Gastroesophageal sphincter (tissue), 4 donors: ENCODE results near the gene ICA1L. TPM values are rescaled to one million over a fixed set of nuclear protein-coding genes. Genes with fewer than 3 reads are reported as not detected.
A peak's percentile ranks its signal among the peaks of the same experiment; 100 is the strongest.
"Not testable (repeated sequence)": the region's sequence is repeated elsewhere in the genome, so short reads cannot be mapped to it uniquely, and the experiment has no call there.

ENCODE experiments used
- ATAC-seq: fragments of 150-250 bp; one replicate; pipeline ENCODE4 v1.9.1; 2016; ENCODE audit warnings: mild to moderate bottlenecking, moderate library complexity
- H3K27ac ChIP-seq, 4 donors: fragments of 200-600 bp; sonication (generic) in 3 of 4; 1 replicate in 3 of 4; 2 replicates in 1 of 4; pipeline ENCODE4 v1.5.1; 2016 to 2019
- H3K27me3 ChIP-seq: fragments of 200-600 bp; sonication (generic); one replicate; pipeline ENCODE4 v1.5.1; 2019
- H3K36me3 ChIP-seq, 2 donors: fragments of 200-600 bp; sonication (generic); one replicate each; pipeline ENCODE4 v1.5.1; 2019; ENCODE audit warnings: control low read depth in 1 of 2
- H3K4me1 ChIP-seq, 3 donors: fragments of 200-600 bp; sonication (generic); 1 replicate in 2 of 3; 2 replicates in 1 of 3; pipeline ENCODE4 v1.5.1; 2016 to 2019; ENCODE audit warnings: control low read depth in 2 of 3
- H3K4me3 ChIP-seq, 2 donors: fragments of 200-600 bp; sonication (generic); one replicate each; pipeline ENCODE4 v1.5.1; 2019; ENCODE audit warnings: mild to moderate bottlenecking in 1 of 2, moderate library complexity in 1 of 2
- H3K9me3 ChIP-seq, 3 donors: fragments of 200-600 bp; sonication (generic); one replicate each; pipeline ENCODE4 v1.5.1; 2017 to 2019; ENCODE audit warnings: control low read depth in 2 of 3
- EP300 ChIP-seq: sonication (generic); formaldehyde crosslinking; IDR thresholded peaks from one replicate; pipeline ENCODE4 v1.6.1; 2017; ENCODE audit warnings: antibody characterized with exemption, mild to moderate bottlenecking
- POLR2A ChIP-seq, 2 donors: fragments of 450-650 bp; IDR thresholded peaks; one replicate each; pipeline ENCODE4 v1.6.1; 2017; ENCODE audit warnings: antibody characterized with exemption in 2 of 2, mild to moderate bottlenecking in 2 of 2, moderate library complexity in 1 of 2
- POLR2AphosphoS5 ChIP-seq: sonication (generic); formaldehyde crosslinking; IDR thresholded peaks from one replicate; pipeline ENCODE4 v1.6.1; 2017; ENCODE audit warnings: antibody characterized with exemption
- whole genome bisulfite sequencing, 2 donors: methylation state at CpG; one replicate each; pipeline ENCODE4 v1.1.5; 2018; ENCODE audit warnings: low coverage in 1 of 2; 5-methylcytosine and 5-hydroxymethylcytosine counted together
- total RNA-seq, 4 donors: library from RNA; depleted of rRNA; stranded (reverse); fragments of >200 nt; gene quantifications; one replicate each; pipeline ENCODE4 v1.1.0, GENCODE V29; 2016
- TF ChIP-seq, protein P1 (sequence below), 4 experiments: fragments of 200-600 bp in 2 of 4; fragments of 450-650 bp in 2 of 4; sonication (generic) in 1 of 4; IDR thresholded peaks; one replicate each; pipeline ENCODE4 v1.5.1; 2017 to 2019; ENCODE audit warnings: antibody characterized with exemption in 4 of 4, mild to moderate bottlenecking in 2 of 4, moderate library complexity in 2 of 4

Gene ICA1L
- total RNA-seq, 4 donors from 2014 or later: 12.2 to 40.8 (median 28.6) TPM

DNA sequence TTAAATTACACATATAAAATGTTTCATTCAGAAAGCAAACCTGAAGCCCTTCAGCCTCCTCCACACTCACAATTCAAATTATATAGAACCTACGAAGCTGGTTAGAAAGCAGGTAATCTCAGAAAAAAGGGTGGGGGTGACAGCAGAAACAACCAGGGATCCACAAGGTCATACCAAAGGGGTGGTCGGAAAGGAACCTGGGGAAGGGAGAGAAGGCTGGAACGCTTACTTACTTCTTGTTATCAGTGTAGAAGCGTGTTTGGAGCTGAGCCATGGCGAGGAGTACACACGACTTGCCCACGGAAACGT is 39.6 kb upstream of the ICA1L start:
- H3K36me3 ChIP-seq: peaks cover 0 to 13% of the 10 kb centered on the region in 2 donors
- H3K4me3 ChIP-seq: peak overlapping the region; percentile 65 to 100
- H3K4me1 ChIP-seq: peaks cover 4 to 30% (median 9%) of the 10 kb centered on the region in 3 donors
- ATAC-seq: peak; percentile 1
- peak overlapping the region; percentile 68 to 91 (median 80) for H3K27ac ChIP-seq
- 0% methylated on average over 7 of the region's 8 CpGs for WGBS, 2 donors
- H3K9me3 ChIP-seq: no peaks in the 10 kb centered on the region
- H3K27me3 ChIP-seq: no peaks in the 10 kb centered on the region
- TF ChIP-seq POLR2AphosphoS5 (no peak), EP300 (no peak)

DNA sequence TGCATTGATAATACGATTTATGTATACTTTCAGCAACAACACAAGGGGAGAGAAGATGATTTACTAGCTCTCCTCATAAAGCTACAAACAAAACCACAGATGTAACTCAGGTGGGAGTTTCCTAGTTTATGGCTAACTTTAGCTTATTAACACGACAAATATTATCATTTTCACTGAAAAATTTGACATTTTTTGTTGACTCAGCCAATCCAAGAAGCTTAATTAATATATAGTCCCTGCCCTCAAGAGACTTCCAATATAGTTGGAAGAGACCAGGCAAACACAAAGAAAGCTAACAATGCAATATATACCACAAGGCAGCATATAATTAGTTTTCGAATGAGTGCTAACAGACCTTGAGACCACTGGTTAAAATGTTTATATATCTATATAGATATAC is 39.1 kb upstream of the ICA1L start:
- H3K9me3 ChIP-seq: no peaks in the 10 kb centered on the region
- 15 to 19% methylated on average over 3 of the region's 3 CpGs for WGBS, 2 donors
- H3K36me3 ChIP-seq: peaks cover 0 to 15% of the 10 kb centered on the region in 2 donors
- no peaks in the 10 kb centered on the region for H3K27me3 ChIP-seq
- TF ChIP-seq, protein P1, sequence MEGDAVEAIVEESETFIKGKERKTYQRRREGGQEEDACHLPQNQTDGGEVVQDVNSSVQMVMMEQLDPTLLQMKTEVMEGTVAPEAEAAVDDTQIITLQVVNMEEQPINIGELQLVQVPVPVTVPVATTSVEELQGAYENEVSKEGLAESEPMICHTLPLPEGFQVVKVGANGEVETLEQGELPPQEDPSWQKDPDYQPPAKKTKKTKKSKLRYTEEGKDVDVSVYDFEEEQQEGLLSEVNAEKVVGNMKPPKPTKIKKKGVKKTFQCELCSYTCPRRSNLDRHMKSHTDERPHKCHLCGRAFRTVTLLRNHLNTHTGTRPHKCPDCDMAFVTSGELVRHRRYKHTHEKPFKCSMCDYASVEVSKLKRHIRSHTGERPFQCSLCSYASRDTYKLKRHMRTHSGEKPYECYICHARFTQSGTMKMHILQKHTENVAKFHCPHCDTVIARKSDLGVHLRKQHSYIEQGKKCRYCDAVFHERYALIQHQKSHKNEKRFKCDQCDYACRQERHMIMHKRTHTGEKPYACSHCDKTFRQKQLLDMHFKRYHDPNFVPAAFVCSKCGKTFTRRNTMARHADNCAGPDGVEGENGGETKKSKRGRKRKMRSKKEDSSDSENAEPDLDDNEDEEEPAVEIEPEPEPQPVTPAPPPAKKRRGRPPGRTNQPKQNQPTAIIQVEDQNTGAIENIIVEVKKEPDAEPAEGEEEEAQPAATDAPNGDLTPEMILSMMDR (IDR thresholded peaks at IDR 0.05): no peak
- TF ChIP-seq POLR2AphosphoS5 (no peak), POLR2A (IDR thresholded peaks at IDR 0.05) (no peak), EP300 (no peak)
- no peak for ATAC-seq
- H3K27ac ChIP-seq: no peak overlapping the region
- peak overlapping the region; percentile 65 to 100 for H3K4me3 ChIP-seq
- H3K4me1 ChIP-seq: peaks cover 4 to 30% (median 9%) of the 10 kb centered on the region in 3 donors

DNA sequence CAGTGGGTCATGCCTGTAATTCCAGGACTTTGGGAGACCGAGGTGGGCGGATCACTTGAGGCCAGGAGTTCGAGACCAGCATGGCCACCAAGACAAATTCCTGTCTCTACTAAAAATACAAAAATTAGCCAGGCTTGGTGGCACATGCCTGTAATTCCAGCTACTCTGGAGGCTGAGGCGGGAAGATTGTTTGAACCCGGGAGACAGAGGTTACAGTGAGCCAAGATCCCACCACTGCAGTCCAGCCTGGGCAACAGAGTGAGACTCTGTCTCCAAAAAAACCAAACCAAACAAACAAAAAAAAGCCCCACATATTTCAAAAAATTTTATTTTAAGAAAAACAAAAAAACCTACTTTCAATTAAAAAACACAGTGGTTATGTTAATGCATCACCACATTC is 38.7 kb upstream of the ICA1L start:
- Histone ChIP-seq H3K4me1 (peaks cover 4 to 30% (median 9%) of the 10 kb centered on the region in 3 donors), H3K36me3 (peaks cover 0 to 19% of the 10 kb centered on the region in 2 donors), H3K4me3 (peak overlapping the region in 1 of 2 donors; percentile 65)
- H3K27ac ChIP-seq, H3K27me3 ChIP-seq, ATAC-seq, H3K9me3 ChIP-seq: not testable (repeated sequence)
- 73 to 94% methylated on average over 3 to 4 of the region's 5 CpGs for WGBS, 2 donors

DNA sequence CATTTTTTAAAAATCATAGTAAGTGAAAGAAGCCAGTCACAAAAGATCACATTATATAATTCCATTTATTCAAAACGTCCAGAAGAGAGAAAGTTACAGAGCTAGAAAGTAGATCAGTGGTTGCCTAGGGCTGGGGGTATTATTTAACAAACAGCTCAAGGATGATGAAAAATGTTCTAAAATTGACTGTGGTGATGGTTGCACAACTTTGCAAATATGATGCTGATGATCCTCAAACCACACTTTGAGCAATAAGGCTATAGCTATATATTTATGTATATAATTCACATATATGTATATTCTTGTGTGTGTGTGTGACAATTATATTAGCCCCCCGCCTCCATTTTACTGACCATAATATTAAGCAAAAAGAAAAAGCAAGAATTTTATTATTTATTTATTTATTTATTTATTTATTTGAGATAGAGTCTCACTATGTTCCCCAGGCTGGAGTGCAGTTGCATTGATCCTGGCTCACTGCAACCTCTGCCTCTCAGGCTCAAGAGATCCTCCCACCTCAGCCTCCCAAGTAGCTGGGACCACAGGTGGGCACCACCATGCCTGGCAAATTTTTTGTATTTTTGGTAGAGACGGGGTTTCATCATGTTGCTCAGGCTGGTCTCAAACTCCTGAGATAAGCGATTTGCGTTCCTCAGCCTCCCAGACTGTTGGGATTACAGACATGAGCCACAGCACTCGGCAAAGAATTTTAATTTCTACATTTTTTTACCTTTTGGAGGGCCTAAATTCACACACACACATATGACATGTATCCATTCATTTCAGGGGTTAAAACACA is 38.0 kb upstream of the ICA1L start:
- H3K4me1 ChIP-seq: peaks cover 4 to 30% (median 9%) of the 10 kb centered on the region in 3 donors
- TF ChIP-seq POLR2A (IDR thresholded peaks at IDR 0.05) (no peak), POLR2AphosphoS5 (no peak), EP300 (no peak)
- TF ChIP-seq, protein P1 (IDR thresholded peaks at IDR 0.05): no peak
- no peak for ATAC-seq
- H3K27ac ChIP-seq: no peak overlapping the region
- no peaks in the 10 kb centered on the region for H3K27me3 ChIP-seq
- peaks cover 0 to 22% of the 10 kb centered on the region in 2 donors for H3K36me3 ChIP-seq
- H3K9me3 ChIP-seq: no peaks in the 10 kb centered on the region
- no peak overlapping the region for H3K4me3 ChIP-seq
- whole genome bisulfite sequencing, 2 donors: 83 to 86% methylated on average over 2 to 6 of the region's 6 CpGs

DNA sequence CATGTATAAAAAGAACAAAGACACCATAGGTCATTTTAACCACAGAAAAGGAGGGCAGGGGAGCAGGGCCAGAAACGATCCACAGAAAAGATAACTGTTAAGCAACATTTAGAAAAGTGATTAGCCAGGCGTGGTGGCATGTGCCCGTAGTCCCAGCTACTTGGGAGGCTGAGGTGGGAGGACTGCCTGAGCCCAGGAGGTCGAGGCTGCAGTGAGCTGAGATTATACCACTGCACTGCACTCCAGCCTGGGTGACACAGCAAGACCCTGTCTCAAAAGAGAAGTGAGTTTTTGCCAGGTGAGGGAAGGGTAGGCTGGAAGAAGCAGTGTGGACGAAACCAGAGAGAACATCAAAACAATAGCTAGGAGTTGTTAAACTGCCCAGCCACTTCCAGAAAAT is 36.6 kb upstream of the ICA1L start:
- ATAC-seq: no peak
- H3K9me3 ChIP-seq: no peaks in the 10 kb centered on the region
- no peaks in the 10 kb centered on the region for H3K27me3 ChIP-seq
- peaks cover 0 to 22% of the 10 kb centered on the region in 2 donors for H3K36me3 ChIP-seq
- peaks cover 4 to 21% (median 9%) of the 10 kb centered on the region in 3 donors for H3K4me1 ChIP-seq
- TF ChIP-seq, protein P1 (IDR thresholded peaks at IDR 0.05): no peak
- no peak for TF ChIP-seq POLR2AphosphoS5
- no peak for TF ChIP-seq EP300
- no peak for TF ChIP-seq POLR2A (IDR thresholded peaks at IDR 0.05)
- no peak overlapping the region for H3K4me3 ChIP-seq
- no peak overlapping the region for H3K27ac ChIP-seq
- 80 to 91% methylated on average over 3 to 5 of the region's 5 CpGs for WGBS, 2 donors

DNA sequence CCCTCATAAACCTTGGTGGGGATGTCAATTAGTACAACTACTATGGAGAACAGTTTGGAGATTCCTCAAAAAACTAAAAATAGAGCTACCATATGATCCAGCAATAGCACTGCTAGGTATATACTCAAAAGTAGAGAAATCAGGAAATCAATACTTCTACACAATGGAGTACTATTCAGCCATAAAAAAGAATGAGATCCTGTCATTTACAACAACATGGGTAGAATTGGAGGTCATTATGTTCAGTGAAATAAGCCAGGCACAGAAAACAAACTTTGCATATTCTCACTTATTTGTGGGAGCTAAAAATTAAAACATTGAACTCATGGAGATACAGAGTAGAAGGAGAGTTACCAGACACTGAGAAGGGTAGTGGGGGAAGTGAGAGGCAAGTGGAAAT is 33.9 kb upstream of the ICA1L start:
- H3K4me3 ChIP-seq, H3K27me3 ChIP-seq, H3K4me1 ChIP-seq, H3K9me3 ChIP-seq, ATAC-seq, H3K27ac ChIP-seq: not testable (repeated sequence)
- peaks cover 0 to 22% of the 10 kb centered on the region in 2 donors for H3K36me3 ChIP-seq
